HUES6 (cell line): ENCODE results near the gene BTNL9.
"Not testable (repeated sequence)": the region's sequence is repeated elsewhere in the genome, so short reads cannot be mapped to it uniquely, and the experiment has no call there.

Experiments used
- H3K27ac ChIP-seq: 2 replicates; pipeline ENCODE4 v1.7.0; 2013; ENCODE audit warnings: low read depth, mild to moderate bottlenecking, low read length, inconsistent platforms
- H3K27me3 ChIP-seq: 2 replicates; pipeline ENCODE4 v1.6.1; 2013; ENCODE audit warnings: low read length; ENCODE audit not compliant: control insufficient read depth, insufficient read depth
- H3K36me3 ChIP-seq: 2 replicates; pipeline ENCODE4 v1.6.1; 2013; ENCODE audit warnings: low read length; ENCODE audit not compliant: control insufficient read depth, insufficient read depth
- H3K4me1 ChIP-seq: 2 replicates; pipeline ENCODE4 v1.6.1; 2013; ENCODE audit warnings: low read length; ENCODE audit not compliant: control insufficient read depth, insufficient read depth
- H3K4me3 ChIP-seq: 2 replicates; pipeline ENCODE4 v1.5.1; 2013; ENCODE audit warnings: low read depth, low read length
- H3K9ac ChIP-seq: one replicate; pipeline ENCODE4 v1.6.1; 2013; ENCODE audit warnings: mild to moderate bottlenecking, low read length
- H3K9me3 ChIP-seq: 2 replicates; pipeline ENCODE4 v1.6.1; 2013; ENCODE audit warnings: low read depth, low read length; ENCODE audit not compliant: control insufficient read depth, insufficient read depth

The BTNL9 gene

DNA sequence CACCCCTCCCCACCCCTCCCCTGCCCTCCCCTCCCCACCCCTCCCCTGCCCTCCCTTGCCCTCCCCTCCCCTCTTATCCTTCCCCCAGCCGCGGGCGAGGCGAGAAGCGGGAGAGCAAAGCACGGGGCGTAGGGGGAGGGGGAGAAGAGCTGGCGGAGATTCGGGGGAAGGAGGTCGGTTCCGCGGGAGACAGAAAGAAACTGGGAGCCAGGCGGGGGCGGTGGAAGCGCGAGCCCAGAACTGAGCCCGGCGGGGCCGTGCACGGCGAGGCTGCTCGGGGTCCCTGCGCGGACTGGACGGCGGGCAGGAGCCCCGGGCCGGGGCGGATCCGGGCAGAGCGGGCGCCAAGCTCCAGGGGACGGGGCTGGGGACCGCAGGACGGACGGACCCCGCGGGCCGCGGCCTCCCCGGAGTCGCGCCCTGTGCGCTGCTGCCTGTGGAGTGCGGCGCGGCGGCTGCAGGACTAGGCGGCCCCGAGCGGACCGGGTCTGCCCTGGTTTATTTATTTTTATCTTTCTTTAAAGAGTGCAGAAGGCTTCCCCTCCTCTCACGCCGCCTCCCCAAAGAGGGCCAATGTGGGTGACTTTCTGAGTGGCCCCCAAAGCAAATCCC is 61.1 kb downstream of the BTNL9 start:
- not testable (repeated sequence) for H3K9me3 ChIP-seq, H3K9ac ChIP-seq, H3K27ac ChIP-seq, H3K4me1 ChIP-seq, H3K36me3 ChIP-seq
- H3K4me3 ChIP-seq, result peak overlapping the region; percentile 44
- H3K27me3 ChIP-seq, result peaks cover 43% of the 10 kb centered on the region

GRCh38 chr5:181101930-181102674 is 62.0 kb downstream of the BTNL9 start:
- H3K4me3 ChIP-seq, H3K27ac ChIP-seq, H3K9ac ChIP-seq, H3K4me1 ChIP-seq, H3K36me3 ChIP-seq, H3K9me3 ChIP-seq: not testable (repeated sequence)
- H3K27me3 ChIP-seq, result peaks cover 47% of the 10 kb centered on the region

- not testable (repeated sequence) for H3K27ac ChIP-seq, H3K36me3 ChIP-seq, H3K9ac ChIP-seq, H3K9me3 ChIP-seq
- peaks cover 44% of the 10 kb centered on the region for H3K27me3 ChIP-seq
- peaks cover 11% of the 10 kb centered on the region for H3K4me1 ChIP-seq
- peak overlapping the region; percentile 56 for H3K4me3 ChIP-seq
Measured at GRCh38 chr5:181104259-181104568, 64.1 kb downstream of the BTNL9 start.

DNA sequence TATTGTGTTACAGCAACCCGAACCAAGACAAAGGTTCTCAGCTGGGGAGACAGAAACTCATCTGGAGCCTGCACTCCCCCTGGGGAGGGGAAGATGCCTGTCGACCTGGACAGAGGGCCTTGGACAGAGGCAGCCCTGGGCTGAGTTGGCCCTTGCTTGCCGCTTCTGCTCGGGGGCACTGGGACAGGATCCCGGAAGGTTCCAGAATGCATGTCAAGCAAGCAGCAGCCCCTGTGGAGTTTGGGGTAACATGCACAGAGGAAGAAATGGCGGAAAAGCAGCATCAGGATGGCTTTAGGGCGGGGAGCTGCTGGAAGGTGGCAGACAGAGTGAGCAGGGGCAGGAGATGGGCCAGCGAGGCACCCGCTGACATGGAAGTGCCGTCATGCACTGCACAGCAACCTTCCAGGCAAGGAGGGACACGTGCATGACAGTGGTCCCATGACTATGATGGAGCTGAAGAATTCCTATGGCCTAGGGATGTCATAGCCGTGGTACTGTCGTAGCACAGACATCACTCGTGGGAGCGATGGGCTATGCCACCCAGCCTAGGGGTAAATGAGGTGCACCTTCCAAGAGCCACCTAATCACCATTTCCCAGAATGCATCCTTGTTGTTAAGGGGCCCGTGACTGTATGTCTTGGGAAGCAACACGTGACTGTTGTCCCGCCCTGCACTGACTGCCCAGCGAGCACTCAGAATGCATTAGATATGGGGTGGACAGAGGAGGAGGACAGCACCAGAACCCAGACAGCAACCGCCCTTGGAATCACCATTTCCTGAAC is 64.7 kb downstream of the BTNL9 start:
- H3K9ac ChIP-seq, H3K36me3 ChIP-seq, H3K27ac ChIP-seq, H3K9me3 ChIP-seq: not testable (repeated sequence)
- Histone ChIP-seq H3K4me3 (peak overlapping the region; percentile 56), H3K4me1 (peaks cover 17% of the 10 kb centered on the region), H3K27me3 (peaks cover 38% of the 10 kb centered on the region)

GRCh38 chr5:181105391-181106025 is 65.4 kb downstream of the BTNL9 start:
- Histone ChIP-seq H3K9me3 (no peaks in the 10 kb centered on the region), H3K27ac (no peak overlapping the region), H3K4me1 (peaks cover 17% of the 10 kb centered on the region), H3K9ac (no peak overlapping the region), H3K4me3 (peak overlapping the region; percentile 15; the same call in 1 of the 2 replicates), H3K36me3 (no peaks in the 10 kb centered on the region), H3K27me3 (peaks cover 31% of the 10 kb centered on the region)

- Histone ChIP-seq H3K27me3 (peaks cover 36% of the 10 kb centered on the region), H3K4me3 (no peak overlapping the region), H3K9ac (no peak overlapping the region), H3K4me1 (peaks cover 17% of the 10 kb centered on the region), H3K9me3 (no peaks in the 10 kb centered on the region), H3K27ac (no peak overlapping the region), H3K36me3 (no peaks in the 10 kb centered on the region)
Measured at GRCh38 chr5:181107699-181108098, 67.6 kb downstream of the BTNL9 start.

GRCh38 chr5:181108578-181109165 is 68.6 kb downstream of the BTNL9 start:
- no peak overlapping the region for H3K4me3 ChIP-seq
- H3K9ac ChIP-seq, result no peak overlapping the region
- no peaks in the 10 kb centered on the region for H3K9me3 ChIP-seq
- H3K4me1 ChIP-seq, result peaks cover 17% of the 10 kb centered on the region
- H3K27ac ChIP-seq, result no peak overlapping the region
- H3K27me3 ChIP-seq, result peaks cover 43% of the 10 kb centered on the region
- H3K36me3 ChIP-seq, result no peaks in the 10 kb centered on the region

DNA sequence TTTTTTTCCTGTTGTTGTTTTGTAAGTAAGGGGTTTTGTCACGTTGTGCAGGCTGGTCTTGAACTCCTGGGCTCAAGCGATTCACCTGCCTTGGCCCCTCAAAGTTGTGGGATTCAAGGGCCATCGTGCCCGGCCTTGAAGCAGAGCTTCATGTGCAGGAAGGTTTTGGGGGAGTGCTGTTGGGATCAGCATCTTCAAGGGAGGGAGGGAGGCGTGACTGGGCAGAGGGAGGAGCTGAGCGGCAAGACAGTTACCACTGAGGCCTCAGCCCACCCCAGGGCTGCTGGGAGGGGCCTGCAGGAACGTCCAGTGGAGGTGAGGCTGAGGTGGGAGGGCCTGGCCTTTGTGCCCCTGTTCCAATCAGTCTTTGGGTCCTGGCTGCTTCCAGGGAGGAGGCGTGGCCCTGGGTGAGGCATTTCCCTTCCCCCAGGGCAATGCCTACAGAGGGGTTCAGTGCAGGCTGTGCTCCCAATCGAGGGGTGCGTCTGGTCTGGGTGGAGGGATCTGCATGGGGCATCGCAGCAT is 69.5 kb downstream of the BTNL9 start:
- Histone ChIP-seq H3K27me3 (peaks cover 45% of the 10 kb centered on the region), H3K36me3 (no peaks in the 10 kb centered on the region), H3K27ac (no peak overlapping the region), H3K4me3 (no peak overlapping the region), H3K4me1 (peaks cover 17% of the 10 kb centered on the region), H3K9me3 (0 out of 2 replicates have a peak, but pooled peaks cover 5% of the 10 kb centered on the region), H3K9ac (no peak overlapping the region)

GRCh38 chr5:181111010-181111409 is 70.9 kb downstream of the BTNL9 start:
- H3K9me3 ChIP-seq, result 0 out of 2 replicates have a peak, but pooled peaks cover 5% of the 10 kb centered on the region
- H3K4me1 ChIP-seq, result peaks cover 21% of the 10 kb centered on the region
- no peak overlapping the region for H3K27ac ChIP-seq
- no peaks in the 10 kb centered on the region for H3K36me3 ChIP-seq
- H3K9ac ChIP-seq, result no peak overlapping the region
- no peak overlapping the region for H3K4me3 ChIP-seq
- H3K27me3 ChIP-seq, result peaks cover 45% of the 10 kb centered on the region
